SK-N-SH (cell line): ENCODE data around the gene CACNB3. TPM values are rescaled to one million over a fixed set of nuclear protein-coding genes. Genes with fewer than 3 reads are reported as not detected.

ENCODE experiments used
- CTCF ChIA-PET: fragments of 300-600, 350-600 bp; formaldehyde crosslinking; extraction: SDS; loops from one replicate; lab custom pipeline; 2021; lab: Yijun Ruan, JAX
- POLR2A ChIA-PET: fragments of 350-600 bp; sonication (Branson Sonifier 250); formaldehyde crosslinking; extraction: SDS; loops from one replicate; lab custom pipeline; 2020; ENCODE audit warnings: antibody characterized with exemption, inconsistent platforms; lab: Yijun Ruan, JAX
- DNase-seq: peaks from one replicate; pipeline ENCODE4 v3.0.0; 2012
- H2AFZ ChIP-seq: fragments of 200-600 bp; sonication (generic); 2 replicates; pipeline ENCODE4 v1.8.1; 2016; ENCODE audit warnings: antibody characterized with exemption, mild to moderate bottlenecking, low read depth
- H3F3A ChIP-seq: fragments of 200-600 bp; sonication (generic); replicated peaks from 2 replicates; pipeline ENCODE3; 2016; ENCODE audit warnings: antibody characterized with exemption, mild to moderate bottlenecking; ENCODE audit not compliant: insufficient read depth
- H3K27ac ChIP-seq, 2 experiments: fragments of 200-500 bp in 1 of 2; fragments of 200-600 bp in 1 of 2; sonication (Bioruptor generic) in 1 of 2; sonication (generic), shearing (Covaris generic) in 1 of 2; 2 replicates each; pipeline versions ENCODE4 v1.5.1 to v1.6.1; 2014 to 2016; ENCODE audit warnings: low read depth in 2 of 2, inconsistent platforms in 1 of 2, low read length in 1 of 2, mild to moderate bottlenecking in 1 of 2, mixed read lengths in 1 of 2
- H3K27me3 ChIP-seq: fragments of 200-600 bp; sonication (generic), shearing (Covaris generic); 2 replicates; pipeline ENCODE4 v1.6.1; 2016; ENCODE audit warnings: mixed run types; ENCODE audit not compliant: insufficient read depth
- H3K36me3 ChIP-seq, 2 experiments: fragments of 200-500 bp in 1 of 2; fragments of 200-600 bp in 1 of 2; sonication (Bioruptor generic) in 1 of 2; sonication (generic) in 1 of 2; replicated peaks in 1 of 2; 2 replicates each; pipeline versions ENCODE3 to v1.5.1; 2014 to 2016; ENCODE audit warnings: low read length in 1 of 2, mild to moderate bottlenecking in 1 of 2; ENCODE audit not compliant: insufficient read depth in 2 of 2, control insufficient read depth in 1 of 2
- H3K4me1 ChIP-seq, 2 experiments: fragments of 200-500 bp in 1 of 2; fragments of 200-600 bp in 1 of 2; sonication (Bioruptor generic) in 1 of 2; sonication (generic), shearing (Covaris generic) in 1 of 2; 2 replicates each; pipeline versions ENCODE4 v1.5.1 to v1.6.1; 2014 to 2016; ENCODE audit warnings: low read depth in 1 of 2, low read length in 1 of 2, mixed run types in 1 of 2; ENCODE audit not compliant: insufficient read depth in 2 of 2, control insufficient read depth in 1 of 2
- H3K4me2 ChIP-seq: fragments of 200-600 bp; sonication (generic), shearing (Covaris generic); 2 replicates; pipeline ENCODE4 v1.6.1; 2017; ENCODE audit warnings: mixed run types
- H3K4me3 ChIP-seq, 2 experiments: fragments of 200-500 bp in 1 of 2; fragments of 200-600 bp in 1 of 2; sonication (Bioruptor generic) in 1 of 2; sonication (generic), shearing (Covaris generic) in 1 of 2; 2 replicates each; pipeline versions ENCODE4 v1.5.1 to v1.8.1; 2014 to 2016; ENCODE audit warnings: low read depth in 2 of 2, inconsistent platforms in 1 of 2, low read length in 1 of 2, mild to moderate bottlenecking in 1 of 2, mixed read lengths in 1 of 2, moderate library complexity in 1 of 2
- H3K79me2 ChIP-seq: fragments of 200-600 bp; sonication (generic); 2 replicates; pipeline ENCODE4 v1.8.1; 2017; ENCODE audit warnings: mild to moderate bottlenecking; ENCODE audit not compliant: insufficient read depth
- H3K9ac ChIP-seq: fragments of 200-600 bp; sonication (generic); 2 replicates; pipeline ENCODE4 v1.6.1; 2017; ENCODE audit warnings: mixed run types
- H3K9me2 ChIP-seq: fragments of 200-600 bp; sonication (generic); 2 replicates; pipeline ENCODE4 v1.6.1; 2017; ENCODE audit warnings: mixed run types
- H3K9me3 ChIP-seq: fragments of 200-600 bp; sonication (generic); 2 replicates; pipeline ENCODE4 v1.6.1; 2017; ENCODE audit warnings: mixed run types, mild to moderate bottlenecking, moderate library complexity
- H4K20me1 ChIP-seq: fragments of 200-600 bp; sonication (generic); 2 replicates; pipeline ENCODE4 v1.6.1; 2017; ENCODE audit warnings: mild to moderate bottlenecking, mixed run types; ENCODE audit not compliant: insufficient read depth
- CHD2 ChIP-seq: fragments of 150-350 bp; IDR thresholded peaks from 2 replicates; pipeline ENCODE4 v1.6.1; 2018; ENCODE audit warnings: low read length; ENCODE audit not compliant: partially characterized antibody
- ELF1 ChIP-seq: IDR thresholded peaks from 2 replicates; pipeline ENCODE4 v1.4.0; 2012
- FOSL2 ChIP-seq: IDR thresholded peaks from 2 replicates; pipeline ENCODE4 v1.4.0; 2012; ENCODE audit warnings: low read depth, mild to moderate bottlenecking, moderate library complexity, borderline replicate concordance
- FOXM1 ChIP-seq: IDR thresholded peaks from 2 replicates; pipeline ENCODE4 v1.4.0; 2012; ENCODE audit warnings: low read depth, mild to moderate bottlenecking
- GATA2 ChIP-seq: sonication (generic); formaldehyde crosslinking; IDR thresholded peaks from 2 replicates; pipeline ENCODE4 v1.5.0; 2020; ENCODE audit warnings: mild to moderate bottlenecking, missing genetic modification reagents
- JUND ChIP-seq: IDR thresholded peaks from 2 replicates; pipeline ENCODE4 v1.4.0; 2012
- MXI1 ChIP-seq: IDR thresholded peaks from 2 replicates; pipeline ENCODE4 v1.6.1; 2012; ENCODE audit warnings: mild to moderate bottlenecking, low read depth, low read length, improper control_type of control experiment
- POLR2AphosphoS5 ChIP-seq: IDR thresholded peaks from 2 replicates; pipeline ENCODE4 v1.6.1; 2012; ENCODE audit warnings: low read depth, low read length
- RAD21 ChIP-seq: IDR thresholded peaks from 2 replicates; pipeline ENCODE4 v1.6.1; 2012; ENCODE audit warnings: mild to moderate bottlenecking, low read length
- RFX5 ChIP-seq: IDR thresholded peaks from 2 replicates; pipeline ENCODE4 v1.6.1; 2012; ENCODE audit warnings: mild to moderate bottlenecking, improper control_type of control experiment, low read length
- SMC3 ChIP-seq: IDR thresholded peaks from 2 replicates; pipeline ENCODE4 v1.6.1; 2012; ENCODE audit warnings: low read depth, low read length, improper control_type of control experiment
- WGBS: methylation state at CpG from one replicate; pipeline ENCODE4 v1.1.6; 2017; ENCODE audit warnings: low lambda C conversion rate; 5-methylcytosine and 5-hydroxymethylcytosine counted together
- polyA plus RNA-seq, 3 experiments: library from polyadenylated mRNA; depleted of rRNA; stranded (reverse); fragments of >200 nt; gene quantifications; 2 replicates each; pipeline ENCODE4 v1.2.3, GENCODE V29; 2012
- TF ChIP-seq, protein P1 (sequence below): fragments of 150-350 bp; IDR thresholded peaks from 2 replicates; pipeline ENCODE4 v1.6.1; 2016; ENCODE audit warnings: mild to moderate bottlenecking, low read depth, low read length
- TF ChIP-seq, protein P2 (sequence below): IDR thresholded peaks from 2 replicates; pipeline ENCODE4 v1.6.1; 2012; ENCODE audit warnings: mild to moderate bottlenecking, low read depth, low read length, moderate library complexity
- TF ChIP-seq, protein P3 (sequence below): IDR thresholded peaks from 2 replicates; pipeline ENCODE4 v1.4.0; 2012; ENCODE audit warnings: low read depth, borderline replicate concordance
- TF ChIP-seq, protein P4 (sequence below): IDR thresholded peaks from 2 replicates; pipeline ENCODE4; 2012

Gene CACNB3
- polyA plus RNA-seq, 1 of the 3 experiments (the other 2 are of a cell fraction): 34.6 TPM

DNA sequence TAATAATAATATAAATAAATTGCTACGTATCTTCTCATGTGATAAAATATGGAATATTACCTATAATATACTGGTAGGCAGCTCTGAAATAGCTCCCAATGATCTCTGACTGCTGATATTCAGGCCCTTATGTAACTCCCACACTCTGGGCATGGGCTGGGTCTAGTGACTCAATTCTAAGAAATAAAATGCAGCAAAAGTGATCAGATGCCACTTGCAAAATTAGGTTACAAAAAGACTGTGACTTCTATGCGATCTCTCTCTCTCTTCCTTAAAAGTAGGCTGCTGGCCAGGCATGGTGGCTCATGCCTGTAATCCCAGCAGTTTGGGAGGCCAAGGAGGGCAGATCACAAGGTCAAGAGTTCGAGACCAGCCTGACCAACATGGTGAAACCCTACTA lies 10.3 kb upstream of the CACNB3 start:
- Histone ChIP-seq H3K4me3 (no peak overlapping the region), H3K9me3 (no peaks in the 10 kb centered on the region), H3F3A (peaks cover 11% of the 10 kb centered on the region), H3K4me2 (no peak overlapping the region), H2AFZ (no peak overlapping the region), H3K36me3 (no peaks in the 10 kb centered on the region), H3K9me2 (no peaks in the 10 kb centered on the region), H3K79me2 (no peaks in the 10 kb centered on the region), H4K20me1 (no peaks in the 10 kb centered on the region), H3K27me3 (no peaks in the 10 kb centered on the region), H3K4me1 (peaks cover 0 to 6% of the 10 kb centered on the region in 2 experiments; a peak in 1 of 4 replicates), H3K27ac (no peak overlapping the region), H3K9ac (no peak overlapping the region)
- 91% methylated on average over 3 of the region's 3 CpGs for WGBS
- no peak for DNase-seq
- TF ChIP-seq, protein P1, sequence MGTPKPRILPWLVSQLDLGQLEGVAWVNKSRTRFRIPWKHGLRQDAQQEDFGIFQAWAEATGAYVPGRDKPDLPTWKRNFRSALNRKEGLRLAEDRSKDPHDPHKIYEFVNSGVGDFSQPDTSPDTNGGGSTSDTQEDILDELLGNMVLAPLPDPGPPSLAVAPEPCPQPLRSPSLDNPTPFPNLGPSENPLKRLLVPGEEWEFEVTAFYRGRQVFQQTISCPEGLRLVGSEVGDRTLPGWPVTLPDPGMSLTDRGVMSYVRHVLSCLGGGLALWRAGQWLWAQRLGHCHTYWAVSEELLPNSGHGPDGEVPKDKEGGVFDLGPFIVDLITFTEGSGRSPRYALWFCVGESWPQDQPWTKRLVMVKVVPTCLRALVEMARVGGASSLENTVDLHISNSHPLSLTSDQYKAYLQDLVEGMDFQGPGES: no peak
- TF ChIP-seq, protein P2, sequence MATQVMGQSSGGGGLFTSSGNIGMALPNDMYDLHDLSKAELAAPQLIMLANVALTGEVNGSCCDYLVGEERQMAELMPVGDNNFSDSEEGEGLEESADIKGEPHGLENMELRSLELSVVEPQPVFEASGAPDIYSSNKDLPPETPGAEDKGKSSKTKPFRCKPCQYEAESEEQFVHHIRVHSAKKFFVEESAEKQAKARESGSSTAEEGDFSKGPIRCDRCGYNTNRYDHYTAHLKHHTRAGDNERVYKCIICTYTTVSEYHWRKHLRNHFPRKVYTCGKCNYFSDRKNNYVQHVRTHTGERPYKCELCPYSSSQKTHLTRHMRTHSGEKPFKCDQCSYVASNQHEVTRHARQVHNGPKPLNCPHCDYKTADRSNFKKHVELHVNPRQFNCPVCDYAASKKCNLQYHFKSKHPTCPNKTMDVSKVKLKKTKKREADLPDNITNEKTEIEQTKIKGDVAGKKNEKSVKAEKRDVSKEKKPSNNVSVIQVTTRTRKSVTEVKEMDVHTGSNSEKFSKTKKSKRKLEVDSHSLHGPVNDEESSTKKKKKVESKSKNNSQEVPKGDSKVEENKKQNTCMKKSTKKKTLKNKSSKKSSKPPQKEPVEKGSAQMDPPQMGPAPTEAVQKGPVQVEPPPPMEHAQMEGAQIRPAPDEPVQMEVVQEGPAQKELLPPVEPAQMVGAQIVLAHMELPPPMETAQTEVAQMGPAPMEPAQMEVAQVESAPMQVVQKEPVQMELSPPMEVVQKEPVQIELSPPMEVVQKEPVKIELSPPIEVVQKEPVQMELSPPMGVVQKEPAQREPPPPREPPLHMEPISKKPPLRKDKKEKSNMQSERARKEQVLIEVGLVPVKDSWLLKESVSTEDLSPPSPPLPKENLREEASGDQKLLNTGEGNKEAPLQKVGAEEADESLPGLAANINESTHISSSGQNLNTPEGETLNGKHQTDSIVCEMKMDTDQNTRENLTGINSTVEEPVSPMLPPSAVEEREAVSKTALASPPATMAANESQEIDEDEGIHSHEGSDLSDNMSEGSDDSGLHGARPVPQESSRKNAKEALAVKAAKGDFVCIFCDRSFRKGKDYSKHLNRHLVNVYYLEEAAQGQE: no peak
- TF ChIP-seq FOXM1: no peak
- TF ChIP-seq FOSL2: no peak
- no peak for TF ChIP-seq JUND
- TF ChIP-seq ELF1: no peak
- TF ChIP-seq, protein P3, sequence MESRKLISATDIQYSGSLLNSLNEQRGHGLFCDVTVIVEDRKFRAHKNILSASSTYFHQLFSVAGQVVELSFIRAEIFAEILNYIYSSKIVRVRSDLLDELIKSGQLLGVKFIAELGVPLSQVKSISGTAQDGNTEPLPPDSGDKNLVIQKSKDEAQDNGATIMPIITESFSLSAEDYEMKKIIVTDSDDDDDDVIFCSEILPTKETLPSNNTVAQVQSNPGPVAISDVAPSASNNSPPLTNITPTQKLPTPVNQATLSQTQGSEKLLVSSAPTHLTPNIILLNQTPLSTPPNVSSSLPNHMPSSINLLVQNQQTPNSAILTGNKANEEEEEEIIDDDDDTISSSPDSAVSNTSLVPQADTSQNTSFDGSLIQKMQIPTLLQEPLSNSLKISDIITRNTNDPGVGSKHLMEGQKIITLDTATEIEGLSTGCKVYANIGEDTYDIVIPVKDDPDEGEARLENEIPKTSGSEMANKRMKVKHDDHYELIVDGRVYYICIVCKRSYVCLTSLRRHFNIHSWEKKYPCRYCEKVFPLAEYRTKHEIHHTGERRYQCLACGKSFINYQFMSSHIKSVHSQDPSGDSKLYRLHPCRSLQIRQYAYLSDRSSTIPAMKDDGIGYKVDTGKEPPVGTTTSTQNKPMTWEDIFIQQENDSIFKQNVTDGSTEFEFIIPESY: no peak
- TF ChIP-seq SMC3: no peak
- TF ChIP-seq MXI1: no peak
- TF ChIP-seq, protein P4, sequence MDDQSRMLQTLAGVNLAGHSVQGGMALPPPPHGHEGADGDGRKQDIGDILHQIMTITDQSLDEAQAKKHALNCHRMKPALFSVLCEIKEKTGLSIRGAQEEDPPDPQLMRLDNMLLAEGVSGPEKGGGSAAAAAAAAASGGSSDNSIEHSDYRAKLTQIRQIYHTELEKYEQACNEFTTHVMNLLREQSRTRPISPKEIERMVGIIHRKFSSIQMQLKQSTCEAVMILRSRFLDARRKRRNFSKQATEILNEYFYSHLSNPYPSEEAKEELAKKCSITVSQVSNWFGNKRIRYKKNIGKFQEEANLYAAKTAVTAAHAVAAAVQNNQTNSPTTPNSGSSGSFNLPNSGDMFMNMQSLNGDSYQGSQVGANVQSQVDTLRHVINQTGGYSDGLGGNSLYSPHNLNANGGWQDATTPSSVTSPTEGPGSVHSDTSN: no peak
- no peak for TF ChIP-seq RFX5
- no peak for TF ChIP-seq RAD21
- no peak for TF ChIP-seq GATA2
- no peak for TF ChIP-seq CHD2
- TF ChIP-seq POLR2AphosphoS5: no peak
- ChIA-PET POLR2A (no interaction called here), CTCF (interaction anchor here (0.9 to 1.5 kb wide), 2 partner anchors 12 to 45 kb away, joined by 4 to 6 read pairs; no protein-coding TSS in a partner anchor)
